DOHH2 (cell line): ENCODE results near the gene TRIM75.
"Not testable (repeated sequence)": the region's sequence is repeated elsewhere in the genome, so short reads cannot be mapped to it uniquely, and the experiment has no call there.

ENCODE experiments used
- H3F3A ChIP-seq: fragments of 200-600 bp; sonication (generic), shearing (Covaris generic); 2 replicates; pipeline ENCODE4 v1.6.0; 2016; ENCODE audit warnings: antibody characterized with exemption, mild to moderate bottlenecking; ENCODE audit not compliant: control insufficient read depth, insufficient read depth
- H3K27ac ChIP-seq: fragments of 200-600 bp; sonication (generic); 2 replicates; pipeline ENCODE4 v1.5.1; 2014; ENCODE audit warnings: low read depth, mild to moderate bottlenecking, low read length, moderate library complexity
- H3K27me3 ChIP-seq: fragments of 200-600 bp; sonication (generic); 2 replicates; pipeline ENCODE4 v1.6.1; 2014; ENCODE audit warnings: mild to moderate bottlenecking, low read length, mixed read lengths; ENCODE audit not compliant: control insufficient read depth
- H3K36me3 ChIP-seq: fragments of 200-600 bp; sonication (generic); 2 replicates; pipeline ENCODE4 v1.6.1; 2014; ENCODE audit warnings: mild to moderate bottlenecking, low read length, moderate library complexity, mixed read lengths; ENCODE audit not compliant: control insufficient read depth
- H3K4me1 ChIP-seq: fragments of 200-600 bp; sonication (generic); 2 replicates; pipeline ENCODE4 v1.6.1; 2014; ENCODE audit warnings: mild to moderate bottlenecking, low read length, mixed read lengths; ENCODE audit not compliant: control insufficient read depth
- H3K4me2 ChIP-seq: fragments of 200-600 bp; sonication (generic); 2 replicates; pipeline ENCODE4 v1.6.0; 2014; ENCODE audit warnings: mild to moderate bottlenecking, low read length, moderate library complexity
- H3K4me3 ChIP-seq: fragments of 200-600 bp; sonication (generic); 2 replicates; pipeline ENCODE4 v1.5.1; 2014; ENCODE audit warnings: mild to moderate bottlenecking, low read length, mixed read lengths
- H3K79me2 ChIP-seq: fragments of 200-600 bp; sonication (generic); 2 replicates; pipeline ENCODE4 v1.6.1; 2014; ENCODE audit warnings: mild to moderate bottlenecking, low read length, mixed read lengths; ENCODE audit not compliant: control insufficient read depth
- H3K9me2 ChIP-seq: fragments of 200-600 bp; sonication (generic); replicated peaks from 2 replicates; pipeline ENCODE4 v1.6.1; 2014; ENCODE audit warnings: mild to moderate bottlenecking, low read length, mixed read lengths; ENCODE audit not compliant: control insufficient read depth
- H3K9me3 ChIP-seq: fragments of 200-600 bp; sonication (generic); 2 replicates; pipeline ENCODE4 v1.6.1; 2014; ENCODE audit warnings: antibody characterized with exemption, low read length, mixed read lengths; ENCODE audit not compliant: control insufficient read depth, insufficient read depth
- H4K20me1 ChIP-seq: fragments of 200-600 bp; sonication (generic); 2 replicates; pipeline ENCODE4 v1.6.0; 2014; ENCODE audit warnings: low read depth, mild to moderate bottlenecking, antibody characterized with exemption, low read length, moderate library complexity; ENCODE audit not compliant: control insufficient read depth, insufficient read depth
- EZH2phosphoT487 ChIP-seq: fragments of 200-600 bp; sonication (generic); IDR thresholded peaks from 2 replicates; pipeline ENCODE4 v1.6.1; 2017; ENCODE audit warnings: borderline replicate concordance, mild to moderate bottlenecking, antibody characterized with exemption, low read length, moderate library complexity, mixed read lengths
- TF ChIP-seq, protein P1 (sequence below): fragments of 200-600 bp; sonication (generic); IDR thresholded peaks from one replicate; pipeline ENCODE4 v1.5.1; 2014; ENCODE audit warnings: antibody characterized with exemption, mild to moderate bottlenecking, low read depth, low read length; ENCODE audit not compliant: poor library complexity, severe bottlenecking

Gene TRIM75

DNA sequence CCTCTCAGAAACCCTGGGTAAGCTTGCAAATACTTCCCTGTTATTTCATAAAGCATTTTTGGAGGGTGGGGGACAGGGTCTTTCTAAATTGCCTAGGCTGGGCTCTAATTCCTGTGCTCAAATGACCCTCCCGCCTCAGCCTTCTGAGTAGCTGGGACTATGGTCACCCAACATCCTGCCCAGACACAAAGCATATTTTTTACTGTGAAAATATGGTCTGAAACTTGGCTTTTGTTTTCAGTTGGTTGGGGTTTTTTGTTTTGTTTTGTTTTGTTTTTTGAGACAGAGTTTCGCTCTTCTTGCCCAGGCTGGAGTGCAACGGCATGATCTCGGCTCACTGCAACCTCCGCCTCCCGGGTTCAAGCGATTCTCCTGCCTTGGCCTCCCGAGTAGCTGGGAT is 27.9 kb upstream of the TRIM75 start:
- H3K27me3 ChIP-seq, H3K9me2 ChIP-seq, H3K4me1 ChIP-seq, H3K9me3 ChIP-seq, H3K27ac ChIP-seq, H3K4me3 ChIP-seq, H4K20me1 ChIP-seq, H3F3A ChIP-seq, H3K79me2 ChIP-seq, H3K36me3 ChIP-seq, H3K4me2 ChIP-seq: not testable (repeated sequence)

DNA sequence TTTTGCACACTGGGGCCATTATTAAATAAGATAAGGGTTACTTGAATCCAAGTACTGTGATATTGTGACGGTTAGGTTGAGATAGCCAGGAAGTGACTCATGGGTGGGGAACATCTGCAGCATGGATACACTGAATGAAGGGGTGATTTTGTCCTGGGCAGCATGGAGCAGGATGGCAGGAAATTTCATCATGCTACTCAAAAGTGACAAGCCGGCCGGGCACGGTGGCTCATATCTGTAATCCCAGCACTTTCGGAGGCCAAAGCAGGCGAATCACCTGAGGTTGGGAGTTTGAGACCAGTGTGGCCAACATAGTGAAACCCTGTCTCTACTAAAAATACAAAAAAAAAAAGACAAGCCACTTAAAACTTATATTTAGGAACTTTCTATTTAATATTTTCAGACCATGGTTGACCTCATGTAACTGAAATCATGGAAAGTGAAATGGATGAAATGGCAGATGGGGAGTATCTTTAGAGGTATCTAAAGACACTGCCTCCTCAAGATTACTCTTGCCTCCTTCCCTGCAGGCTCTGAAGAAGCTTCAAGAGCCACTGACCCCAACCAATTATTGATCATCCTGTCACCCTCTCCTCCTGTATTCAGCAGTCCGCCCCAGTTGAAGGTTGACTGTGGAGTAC is 25.8 kb upstream of the TRIM75 start:
- no peaks in the 10 kb centered on the region for H3K9me2 ChIP-seq
- no peaks in the 10 kb centered on the region for H3K79me2 ChIP-seq
- no peaks in the 10 kb centered on the region for H3F3A ChIP-seq
- no peak overlapping the region for H3K27ac ChIP-seq
- no peaks in the 10 kb centered on the region for H3K27me3 ChIP-seq
- no peak overlapping the region for H3K4me3 ChIP-seq
- no peaks in the 10 kb centered on the region for H3K36me3 ChIP-seq
- H4K20me1 ChIP-seq, result no peaks in the 10 kb centered on the region
- TF ChIP-seq, protein P1, sequence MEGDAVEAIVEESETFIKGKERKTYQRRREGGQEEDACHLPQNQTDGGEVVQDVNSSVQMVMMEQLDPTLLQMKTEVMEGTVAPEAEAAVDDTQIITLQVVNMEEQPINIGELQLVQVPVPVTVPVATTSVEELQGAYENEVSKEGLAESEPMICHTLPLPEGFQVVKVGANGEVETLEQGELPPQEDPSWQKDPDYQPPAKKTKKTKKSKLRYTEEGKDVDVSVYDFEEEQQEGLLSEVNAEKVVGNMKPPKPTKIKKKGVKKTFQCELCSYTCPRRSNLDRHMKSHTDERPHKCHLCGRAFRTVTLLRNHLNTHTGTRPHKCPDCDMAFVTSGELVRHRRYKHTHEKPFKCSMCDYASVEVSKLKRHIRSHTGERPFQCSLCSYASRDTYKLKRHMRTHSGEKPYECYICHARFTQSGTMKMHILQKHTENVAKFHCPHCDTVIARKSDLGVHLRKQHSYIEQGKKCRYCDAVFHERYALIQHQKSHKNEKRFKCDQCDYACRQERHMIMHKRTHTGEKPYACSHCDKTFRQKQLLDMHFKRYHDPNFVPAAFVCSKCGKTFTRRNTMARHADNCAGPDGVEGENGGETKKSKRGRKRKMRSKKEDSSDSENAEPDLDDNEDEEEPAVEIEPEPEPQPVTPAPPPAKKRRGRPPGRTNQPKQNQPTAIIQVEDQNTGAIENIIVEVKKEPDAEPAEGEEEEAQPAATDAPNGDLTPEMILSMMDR, result no peak
- no peaks in the 10 kb centered on the region for H3K4me1 ChIP-seq
- no peaks in the 10 kb centered on the region for H3K9me3 ChIP-seq
- no peak overlapping the region for H3K4me2 ChIP-seq

DNA sequence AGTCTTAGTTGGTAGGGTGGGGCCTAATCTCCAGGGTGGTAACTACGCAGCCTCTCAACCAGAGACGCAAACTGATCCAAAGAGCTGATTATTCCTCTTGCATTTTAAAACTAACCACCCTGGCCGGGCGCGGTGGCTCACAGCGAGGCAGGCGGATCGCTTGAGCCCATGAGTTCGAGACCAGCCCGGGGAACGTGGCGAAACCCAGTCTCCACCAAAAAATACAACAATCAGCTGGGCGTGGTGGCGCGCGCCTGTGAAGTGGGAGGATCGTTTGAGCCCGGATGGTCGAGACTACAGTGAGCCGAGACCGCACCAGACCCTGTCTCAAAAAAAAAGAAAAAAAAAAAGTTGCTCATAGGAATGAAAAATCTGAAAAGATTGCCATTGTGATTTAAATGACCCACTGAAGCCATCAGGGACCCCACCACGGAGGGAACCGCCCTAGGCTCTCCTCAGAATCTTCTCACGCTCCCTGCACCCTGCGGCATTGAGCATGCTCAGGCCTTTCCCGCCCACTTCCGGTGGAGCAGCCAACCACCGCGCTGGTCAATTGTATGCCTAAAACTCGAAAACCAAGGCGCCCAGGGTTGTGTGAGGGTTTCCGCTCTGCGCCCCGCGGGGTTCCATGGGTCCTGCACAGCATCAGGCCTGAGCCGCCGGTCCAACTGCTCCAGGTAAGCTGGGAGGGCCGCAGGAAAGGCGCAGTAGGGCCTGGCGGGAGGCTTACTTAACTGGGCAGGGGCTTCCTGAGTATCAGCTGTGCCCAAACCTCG is 22.0 kb upstream of the TRIM75 start, which contains the start of gene TRIM60:
Gene TRIM60 (plus strand): TSS at position 564 of the 776 bp plus-strand sequence. CDS start 8,074 bp downstream, outside the sequence.
- no peaks in the 10 kb centered on the region for H3F3A ChIP-seq
- no peaks in the 10 kb centered on the region for H3K79me2 ChIP-seq
- no peaks in the 10 kb centered on the region for H3K9me2 ChIP-seq
- H3K4me3 ChIP-seq, result no peak within 1 kb of the TSS
- TF ChIP-seq, protein P1, result no peak
- TF ChIP-seq EZH2phosphoT487, result no peak
- no peak within 1 kb of the TSS for H3K27ac ChIP-seq
- no peak within 1 kb of the TSS for H3K4me2 ChIP-seq
- H3K4me1 ChIP-seq, result no peaks in the 10 kb centered on the region
- no peaks in the 10 kb centered on the region for H4K20me1 ChIP-seq
- H3K36me3 ChIP-seq, result no peaks in the 10 kb centered on the region
- H3K27me3 ChIP-seq, result no peaks in the 10 kb centered on the region
- no peaks in the 10 kb centered on the region for H3K9me3 ChIP-seq

DNA sequence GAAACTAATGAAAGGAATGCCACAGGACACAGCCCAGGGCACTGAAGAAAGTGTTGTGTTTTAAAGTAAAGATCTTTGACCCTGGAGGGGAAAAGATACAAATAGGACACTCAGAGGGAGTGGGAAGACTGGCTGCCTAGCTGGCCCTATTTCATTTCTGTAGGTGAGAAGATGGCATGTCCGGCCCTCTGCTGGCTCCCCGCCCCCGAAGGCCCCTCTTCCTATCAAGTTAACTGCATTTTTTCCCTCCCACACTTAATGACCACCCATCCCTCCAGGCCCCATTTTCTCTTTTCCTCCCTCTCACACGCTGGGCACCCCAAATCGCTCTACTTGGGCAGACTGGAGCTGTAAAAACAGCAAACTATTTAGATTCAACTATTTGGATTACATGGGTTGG is 5.5 kb upstream of the TRIM75 start:
- Histone ChIP-seq H4K20me1 (no peaks in the 10 kb centered on the region), H3K27me3 (no peaks in the 10 kb centered on the region), H3K79me2 (no peaks in the 10 kb centered on the region), H3K36me3 (no peaks in the 10 kb centered on the region), H3F3A (no peaks in the 10 kb centered on the region), H3K4me1 (no peaks in the 10 kb centered on the region), H3K27ac (no peak overlapping the region), H3K9me2 (no peaks in the 10 kb centered on the region), H3K9me3 (no peaks in the 10 kb centered on the region), H3K4me3 (no peak overlapping the region), H3K4me2 (no peak overlapping the region)
- no peak for TF ChIP-seq EZH2phosphoT487
- TF ChIP-seq, protein P1, result no peak
